ENCODE measurements around the gene FLYWCH2.

Gene FLYWCH2, protein sequence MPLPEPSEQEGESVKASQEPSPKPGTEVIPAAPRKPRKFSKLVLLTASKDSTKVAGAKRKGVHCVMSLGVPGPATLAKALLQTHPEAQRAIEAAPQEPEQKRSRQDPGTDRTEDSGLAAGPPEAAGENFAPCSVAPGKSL

DNA sequence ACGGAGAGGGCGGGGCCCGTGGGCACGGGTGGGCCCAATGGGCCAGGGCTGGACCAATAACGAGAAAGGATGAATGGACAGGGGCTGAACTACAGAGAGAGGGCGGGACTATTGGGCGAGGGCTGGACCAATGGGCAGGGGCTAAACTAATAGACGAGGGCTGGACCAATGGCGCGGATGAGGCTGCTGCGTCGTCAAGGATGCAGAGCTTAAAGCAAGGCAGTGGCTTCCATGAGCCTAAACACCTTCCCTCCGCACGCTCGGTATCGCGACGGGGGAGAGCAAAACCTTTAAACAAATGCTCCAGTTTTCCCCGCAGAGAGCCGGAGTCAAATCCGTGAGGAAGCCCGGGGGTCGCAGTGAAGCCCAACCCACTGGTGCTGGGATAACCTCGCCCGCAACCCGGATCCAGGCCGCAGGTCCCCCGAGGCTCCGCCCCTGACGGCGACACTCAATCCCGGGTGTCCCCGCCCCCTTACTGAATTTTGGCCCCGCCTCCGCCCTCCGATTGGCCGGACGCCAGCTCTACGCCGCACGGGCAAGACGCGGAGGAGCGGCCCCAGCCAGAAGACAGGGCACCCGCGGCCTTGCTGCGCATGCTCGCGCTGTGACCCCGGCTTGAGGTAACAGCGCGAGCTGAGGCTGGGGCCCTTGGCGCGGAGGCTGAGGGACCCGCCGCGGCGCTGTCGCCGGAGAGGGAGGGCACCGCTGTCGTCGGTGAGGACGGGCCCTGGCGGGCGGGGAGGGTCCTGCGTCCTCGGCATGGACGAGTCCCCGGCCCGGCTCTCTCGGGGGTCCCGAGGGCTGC lies at the start of gene FLYWCH2:
Gene FLYWCH2 (plus strand): TSS at position 566 of the 808 bp plus-strand sequence. CDS start 13,235 bp downstream, outside the sequence.
- peak; percentile 97 to 99 for DNase-seq

DNA sequence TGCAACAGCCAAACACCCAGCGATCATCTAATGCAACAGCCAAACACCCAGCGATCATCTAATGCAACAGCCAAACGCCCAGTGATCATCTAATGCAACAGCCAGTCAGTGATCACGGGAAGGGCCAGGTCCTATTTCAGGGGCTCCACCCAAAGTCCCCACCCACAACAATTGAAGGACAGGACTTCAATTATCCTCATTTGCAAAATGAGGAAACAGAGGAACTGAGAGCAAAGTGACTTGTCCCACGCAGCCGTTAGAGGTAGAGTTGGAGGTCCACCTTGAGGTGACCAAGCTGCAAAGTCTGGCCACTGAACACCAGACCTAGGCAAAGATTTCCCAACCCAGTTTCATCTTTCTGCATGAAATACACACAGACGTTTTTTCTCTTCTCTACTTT lies 49.2 kb upstream of the FLYWCH2 start:
- no peak for DNase-seq

DNA sequence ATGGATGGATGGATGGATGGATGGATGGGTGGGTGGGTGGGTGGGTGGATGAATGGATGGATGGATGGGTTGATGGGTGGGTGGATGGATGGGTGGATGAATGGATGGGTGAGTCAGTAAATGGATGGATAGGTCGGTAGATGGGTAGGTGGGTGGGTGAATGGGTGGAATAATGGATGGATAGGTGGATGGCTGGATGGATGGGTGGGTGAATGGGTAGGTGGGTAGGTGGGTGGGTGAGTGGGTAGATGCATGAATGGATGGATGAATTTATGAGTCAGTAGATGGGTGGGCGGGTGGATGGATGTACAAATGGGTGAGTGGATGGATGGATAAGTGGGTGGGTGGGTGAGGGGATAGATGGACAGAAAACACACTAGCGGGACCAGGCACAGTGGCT lies 48.0 kb upstream of the FLYWCH2 start:
- no peak for DNase-seq

DNA sequence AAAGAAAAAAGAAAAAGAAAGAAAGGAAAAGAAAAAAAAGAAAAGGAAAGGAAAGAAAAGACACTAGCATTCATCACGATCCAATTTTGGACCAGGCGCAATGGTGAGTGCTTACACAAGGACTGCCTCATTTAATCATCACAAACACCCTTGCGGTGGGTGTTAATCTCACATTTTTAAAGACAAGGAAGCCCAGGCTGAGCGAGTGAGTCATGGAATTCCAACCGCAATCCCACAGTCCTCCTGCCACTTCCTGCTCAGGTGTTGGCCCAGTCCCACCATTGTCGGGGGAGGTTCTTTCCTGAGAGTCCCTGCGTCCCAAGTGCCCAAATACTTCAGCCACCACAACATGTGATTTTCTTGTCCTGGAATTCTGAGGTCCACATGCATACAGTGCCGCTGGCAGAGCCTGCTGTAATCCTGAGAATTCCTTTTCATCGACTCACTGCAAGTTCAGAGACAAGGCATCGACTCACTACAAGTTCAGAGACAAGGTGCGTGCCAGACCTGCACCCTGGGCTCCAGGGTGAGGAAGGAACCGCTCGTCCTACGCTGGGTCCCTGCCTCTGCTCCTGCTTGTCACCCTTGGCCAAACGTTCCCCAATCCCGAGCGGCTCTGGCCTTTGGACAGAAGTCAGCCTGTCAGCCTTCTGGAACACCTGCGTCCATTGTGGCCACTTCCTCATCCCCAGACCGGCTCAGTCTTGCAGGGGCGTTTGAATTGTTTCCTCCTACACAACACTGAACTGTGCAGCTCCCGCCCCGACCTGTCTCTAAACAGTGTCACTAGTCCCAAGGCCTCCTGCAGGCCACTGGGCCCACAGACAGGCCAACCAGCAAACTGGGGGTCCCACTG lies 47.1 kb upstream of the FLYWCH2 start:
- no peak for DNase-seq

DNA sequence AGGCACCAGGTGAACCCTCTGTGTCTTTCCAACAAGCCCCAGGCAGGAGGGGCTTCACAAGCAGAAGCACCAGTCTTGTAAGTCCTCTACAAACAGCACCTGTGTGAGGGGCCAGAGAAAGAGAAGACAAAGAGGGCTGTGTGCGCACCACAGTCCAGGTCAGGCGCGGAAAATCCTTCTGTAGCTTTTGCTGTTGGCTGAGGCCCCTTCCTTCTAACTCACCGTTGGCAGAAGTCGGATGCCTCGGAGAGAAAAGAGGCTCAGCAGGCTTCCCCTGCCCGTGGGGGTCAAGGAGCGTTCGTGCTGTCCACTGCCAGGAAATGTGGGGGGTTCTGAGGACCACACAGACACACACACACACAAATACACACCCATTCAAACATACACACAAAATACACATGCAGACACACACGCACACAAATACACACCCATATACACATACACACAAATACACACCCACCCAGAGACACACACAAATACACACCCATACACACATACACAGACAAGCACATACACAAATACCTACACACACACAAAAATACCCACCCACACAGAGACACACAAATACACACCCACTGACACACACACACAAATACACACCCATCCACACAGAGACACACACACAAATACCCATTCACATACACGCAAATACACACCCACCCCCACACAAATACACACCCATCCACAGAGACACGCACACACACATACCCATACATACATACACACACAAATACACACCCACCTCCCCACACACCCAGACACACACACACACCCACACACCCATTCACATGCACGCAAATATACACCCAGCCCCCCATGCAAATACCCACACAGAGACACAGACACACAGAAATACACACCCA lies 46.1 kb upstream of the FLYWCH2 start:
- no peak for DNase-seq

DNA sequence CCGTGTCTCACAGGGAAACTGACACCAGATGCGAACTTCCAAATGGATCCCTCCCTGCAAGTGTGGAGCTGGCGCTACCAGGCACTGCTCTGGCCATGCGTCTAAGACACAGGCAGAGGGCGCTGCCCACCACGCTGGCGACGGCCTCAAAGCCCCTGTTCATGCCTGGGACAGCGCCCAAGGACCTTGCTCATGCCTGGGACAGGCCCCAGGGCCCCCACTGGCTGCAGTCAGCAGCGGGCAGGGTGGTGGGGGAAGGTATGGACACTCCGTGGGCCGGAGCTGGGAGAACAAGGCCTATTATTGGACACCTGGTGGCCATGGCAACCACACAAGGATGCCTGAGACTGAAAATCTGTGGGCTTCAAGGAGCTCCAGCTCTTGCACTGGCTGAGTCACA lies 44.1 kb upstream of the FLYWCH2 start:
- peak; percentile 17 to 26 for DNase-seq

DNA sequence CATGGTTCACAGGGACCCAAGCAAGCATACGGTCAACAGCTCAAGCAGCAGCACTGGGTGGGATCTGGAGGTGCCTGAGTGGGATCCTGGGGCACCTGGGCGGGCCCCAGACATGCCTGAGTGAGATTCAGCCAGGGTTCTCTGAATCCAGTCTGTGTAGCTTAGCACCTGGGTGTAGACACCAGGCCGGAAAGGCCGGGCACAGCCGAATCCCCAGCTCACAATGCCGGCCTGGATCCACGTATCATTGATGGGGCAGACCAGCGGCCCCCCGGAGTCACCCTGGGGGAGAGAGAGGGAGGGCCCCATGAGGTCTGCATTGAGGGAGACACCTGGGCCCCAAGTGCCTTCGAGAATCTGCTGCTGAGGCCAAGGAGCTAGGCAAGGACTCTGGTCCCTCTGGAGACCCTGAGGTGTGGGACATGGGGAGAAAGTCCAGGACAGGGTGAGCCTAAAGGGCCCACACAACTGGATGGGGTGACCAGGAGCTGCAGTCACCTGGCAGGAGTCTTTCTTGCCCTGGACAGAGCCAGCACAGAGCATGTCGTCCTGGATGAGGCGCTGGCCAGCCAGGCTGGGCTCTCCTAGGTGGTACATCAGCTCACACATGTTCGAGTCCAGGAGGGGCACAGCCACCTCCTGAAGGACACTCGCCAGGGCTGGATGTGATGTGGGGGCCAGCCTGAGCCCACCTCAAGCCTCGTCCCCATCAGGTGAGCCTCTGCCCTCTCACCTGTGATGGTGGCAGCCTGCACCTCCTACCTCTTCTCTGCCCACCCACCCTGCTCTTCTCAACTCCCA lies 43.2 kb upstream of the FLYWCH2 start:
- no peak for DNase-seq

DNA sequence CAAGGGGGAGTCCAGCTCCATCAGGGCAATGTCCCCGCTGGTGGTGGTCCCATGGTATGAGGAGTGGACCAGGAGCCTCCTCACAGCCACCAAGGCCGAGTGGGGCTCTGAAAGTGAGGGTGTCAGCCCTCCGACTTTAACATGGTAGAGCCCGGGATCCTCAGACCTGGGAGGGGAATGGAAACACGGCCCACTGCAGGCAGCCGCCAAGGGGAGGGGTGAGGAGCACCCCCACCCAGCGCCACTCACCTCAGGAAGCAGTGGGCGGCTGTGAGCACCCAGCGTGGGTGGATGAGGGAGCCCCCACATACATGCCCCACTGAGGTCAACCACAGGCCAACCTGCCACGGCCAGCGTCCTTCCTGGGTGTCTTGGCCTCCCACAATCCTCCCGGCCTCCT lies 42.1 kb upstream of the FLYWCH2 start:
- no peak for DNase-seq

DNA sequence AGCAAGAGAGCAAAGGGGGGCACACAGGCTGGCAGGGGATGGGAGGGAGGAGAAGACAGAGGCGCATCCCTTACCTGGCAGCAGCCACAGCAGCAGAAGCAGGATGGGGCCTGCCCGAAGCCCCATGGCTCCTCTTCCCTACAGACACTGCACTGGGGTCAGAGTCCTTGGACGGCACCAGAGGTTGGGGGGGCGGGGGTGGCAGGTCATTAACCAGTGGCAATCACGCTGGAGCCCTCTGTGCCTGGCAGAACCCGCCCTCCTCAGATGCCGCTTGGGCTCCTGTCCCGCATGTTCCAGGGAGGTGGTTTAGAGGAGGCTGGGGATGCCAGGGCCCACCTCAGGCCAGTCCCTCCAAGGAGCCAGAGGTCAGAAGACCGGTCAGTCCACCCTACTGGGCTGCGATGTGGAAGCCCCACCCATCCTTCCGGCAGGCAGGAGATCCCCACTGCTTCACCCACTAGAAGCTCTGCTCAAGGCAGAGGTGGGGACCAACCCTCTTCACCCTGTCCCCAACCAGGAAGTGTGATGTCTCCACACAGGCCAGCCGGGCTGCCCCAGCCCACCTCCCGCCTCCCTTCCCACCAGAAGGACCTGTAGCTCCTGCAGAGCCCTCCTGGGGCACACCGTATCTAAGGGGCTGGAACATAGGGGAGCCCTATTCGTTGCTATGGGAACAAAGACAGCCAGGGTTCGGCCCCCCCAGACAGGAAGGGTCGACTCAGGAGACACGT lies 41.2 kb upstream of the FLYWCH2 start:
- no peak for DNase-seq

DNA sequence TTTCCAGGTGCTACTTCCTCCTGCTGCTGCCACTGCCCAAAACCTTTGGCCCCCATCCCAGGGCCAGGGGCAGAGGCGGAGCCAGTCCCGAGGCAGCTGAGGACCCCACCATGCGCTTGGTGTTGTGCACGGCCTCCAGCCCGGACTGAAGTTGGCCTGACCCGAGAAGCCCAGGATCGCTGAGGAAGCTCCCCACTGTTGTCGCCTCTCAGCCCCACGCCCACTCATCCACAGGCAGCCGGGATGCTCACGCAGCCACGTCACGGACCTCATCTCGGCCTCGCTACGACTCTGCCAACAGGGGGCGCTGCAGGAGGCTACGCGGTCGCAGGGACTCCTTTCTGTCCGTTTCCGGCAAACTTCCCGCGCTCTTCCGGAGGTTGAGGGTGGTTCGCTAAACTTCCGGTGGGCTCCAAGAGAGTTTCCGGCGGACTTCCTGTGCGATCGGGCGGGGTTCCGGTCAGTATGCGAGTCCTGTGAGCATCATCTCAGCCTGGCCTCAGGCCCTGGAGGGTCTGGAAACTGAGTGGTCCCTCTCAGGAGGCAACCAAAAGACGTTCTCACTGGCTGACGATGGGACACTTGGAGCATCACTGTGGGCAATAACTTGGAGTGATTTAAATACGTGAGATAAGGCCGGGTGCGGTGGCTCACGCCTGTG lies 40.5 kb upstream of the FLYWCH2 start:
- no peak for DNase-seq

DNA sequence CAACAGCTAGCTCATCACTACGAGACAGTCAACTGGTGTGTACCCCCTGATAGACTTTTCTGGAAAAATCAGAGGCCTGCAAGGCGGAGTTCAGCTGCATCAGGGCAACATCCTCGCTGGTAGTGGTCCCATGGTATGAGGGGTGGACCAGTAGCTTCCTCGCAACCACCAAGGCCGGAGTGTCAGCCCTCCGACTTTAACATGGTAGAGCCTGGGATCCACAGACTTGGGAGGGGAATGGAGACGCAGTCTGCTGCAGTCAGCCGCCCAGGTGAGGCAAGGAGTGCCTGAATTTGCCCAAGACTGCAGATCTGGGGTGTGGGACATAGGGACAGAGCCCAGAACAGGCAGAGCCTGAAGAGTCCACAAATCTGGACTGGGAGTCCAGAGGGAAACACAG lies 39.5 kb upstream of the FLYWCH2 start:
- no peak for DNase-seq

DNA sequence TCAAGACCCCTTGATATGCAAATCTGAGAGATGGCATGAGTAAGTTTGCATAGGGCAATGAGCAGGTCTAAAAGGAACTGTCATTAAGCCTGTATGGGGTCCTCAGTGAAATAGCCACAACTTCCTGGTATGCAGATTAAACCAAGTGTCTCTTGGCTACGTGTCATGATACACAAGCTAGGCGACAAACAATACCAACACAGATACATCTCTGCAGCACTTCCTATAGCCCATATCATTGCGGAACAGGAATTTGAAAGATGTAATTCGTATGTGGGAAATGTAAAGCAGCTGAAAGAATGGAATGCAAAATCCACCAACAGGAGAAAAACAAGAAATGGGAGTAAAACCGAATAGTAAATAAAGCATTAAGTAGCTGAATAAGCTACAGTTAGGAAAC lies 37.9 kb upstream of the FLYWCH2 start:
- DNase-seq, result no peak

DNA sequence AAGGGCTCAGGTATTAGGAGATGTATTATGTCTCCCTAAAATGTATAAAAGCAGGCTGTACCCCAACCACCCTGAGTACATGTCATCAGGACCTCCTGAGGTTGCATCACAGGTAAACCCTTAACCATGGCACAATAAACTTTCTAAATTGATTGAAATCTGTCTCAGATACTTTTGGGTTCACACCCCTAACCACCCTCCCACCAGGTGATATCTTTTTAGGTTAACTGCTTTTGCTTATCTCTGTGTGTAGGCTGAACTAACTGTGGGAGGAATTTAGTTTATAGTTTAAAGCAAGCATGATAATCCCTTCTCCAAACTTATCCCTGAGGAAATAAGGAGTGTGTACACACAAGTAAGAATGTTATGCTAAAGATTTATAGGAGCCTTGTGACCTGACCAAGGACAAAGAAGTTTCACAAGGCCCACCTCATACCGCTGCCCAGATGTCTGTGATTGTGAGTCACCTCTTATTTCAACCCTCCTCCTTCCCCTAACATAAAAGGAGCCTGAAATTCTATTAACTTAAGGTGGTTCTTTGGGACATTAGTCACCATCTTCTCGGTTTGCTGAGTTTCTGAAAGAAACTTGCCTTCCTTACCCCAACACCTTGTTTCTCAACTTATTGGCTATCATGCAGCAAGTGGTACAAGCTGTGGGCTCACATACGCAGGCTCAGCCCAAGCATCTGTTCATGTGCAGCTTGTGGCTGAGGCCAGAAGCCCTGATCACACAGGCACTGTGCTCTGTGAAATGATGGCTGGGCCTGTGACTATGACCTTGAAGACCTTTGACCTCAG lies 36.3 kb upstream of the FLYWCH2 start:
- DNase-seq, result no peak

DNA sequence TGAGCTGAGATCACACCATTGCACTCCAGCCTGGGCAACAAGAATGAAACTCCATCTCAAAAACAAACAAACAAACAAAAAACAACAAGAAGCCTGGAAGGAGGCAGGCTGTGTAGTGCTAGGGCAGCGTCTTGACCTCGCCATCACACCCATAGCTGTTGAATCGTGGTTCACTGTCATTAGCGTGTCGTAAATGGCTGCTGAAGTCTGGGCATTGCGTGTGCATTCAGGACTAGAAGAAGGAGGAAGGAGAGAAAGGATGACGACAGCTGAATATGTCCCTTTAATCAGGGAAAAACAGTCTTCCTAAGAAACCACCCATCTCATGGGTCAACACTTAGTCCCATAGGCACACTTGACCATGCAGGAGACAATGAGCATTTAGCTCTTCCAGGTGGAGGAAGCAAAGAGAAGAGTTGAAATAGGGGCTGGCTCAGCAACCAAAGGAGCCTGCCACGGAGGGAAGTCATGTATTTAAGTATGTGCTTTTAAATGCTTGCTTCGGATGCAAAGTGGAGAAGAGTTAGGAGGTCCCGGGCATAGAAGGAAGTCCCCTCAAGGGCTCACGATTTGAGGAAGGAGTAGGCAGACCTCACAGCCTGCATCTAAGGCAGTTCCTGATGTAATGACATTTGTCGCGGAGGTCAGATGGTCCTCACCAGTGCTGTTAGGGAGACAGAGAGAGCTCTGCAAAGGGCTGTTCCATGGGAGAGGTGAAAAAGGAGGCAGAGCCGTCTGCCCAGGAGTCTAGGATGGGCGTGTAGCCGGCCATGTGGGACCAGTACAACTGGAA lies 33.9 kb upstream of the FLYWCH2 start:
- DNase-seq, result no peak

DNA sequence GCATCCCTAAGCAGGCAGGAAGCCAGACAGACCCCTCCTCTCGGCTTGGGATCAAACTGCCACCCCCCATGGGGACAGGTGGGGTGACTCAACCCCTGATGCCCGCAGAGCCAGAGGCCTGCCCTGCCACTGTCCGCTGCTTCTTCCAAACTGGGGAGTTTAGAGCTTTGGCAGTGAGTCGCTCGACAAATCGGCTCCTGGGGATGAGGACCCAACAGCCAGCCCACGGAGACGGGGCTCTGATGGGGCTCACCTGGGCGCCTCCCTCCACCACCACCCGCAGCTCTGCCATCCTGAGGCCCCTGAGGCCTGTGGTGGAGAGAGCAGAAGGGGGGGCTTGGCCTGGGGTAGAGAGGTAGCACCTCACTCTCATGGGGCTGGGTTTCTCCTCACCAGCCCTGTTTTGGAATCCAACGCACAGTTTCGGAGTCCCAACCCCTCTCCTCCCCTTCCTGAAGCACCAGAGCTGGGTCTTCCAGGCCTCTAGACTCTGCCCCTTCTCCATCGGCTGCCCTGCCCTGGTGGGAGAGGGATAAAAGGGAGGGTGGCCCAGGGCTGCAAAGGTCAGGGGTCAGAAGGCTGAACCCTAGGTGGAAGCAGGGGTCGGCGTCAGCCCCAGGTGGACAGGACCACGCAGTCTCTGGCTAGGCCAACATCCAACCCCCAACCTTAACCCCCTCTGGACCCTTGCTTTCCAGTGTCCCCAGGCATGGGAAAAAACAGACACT lies 30.8 kb upstream of the FLYWCH2 start:
- DNase-seq, result no peak

DNA sequence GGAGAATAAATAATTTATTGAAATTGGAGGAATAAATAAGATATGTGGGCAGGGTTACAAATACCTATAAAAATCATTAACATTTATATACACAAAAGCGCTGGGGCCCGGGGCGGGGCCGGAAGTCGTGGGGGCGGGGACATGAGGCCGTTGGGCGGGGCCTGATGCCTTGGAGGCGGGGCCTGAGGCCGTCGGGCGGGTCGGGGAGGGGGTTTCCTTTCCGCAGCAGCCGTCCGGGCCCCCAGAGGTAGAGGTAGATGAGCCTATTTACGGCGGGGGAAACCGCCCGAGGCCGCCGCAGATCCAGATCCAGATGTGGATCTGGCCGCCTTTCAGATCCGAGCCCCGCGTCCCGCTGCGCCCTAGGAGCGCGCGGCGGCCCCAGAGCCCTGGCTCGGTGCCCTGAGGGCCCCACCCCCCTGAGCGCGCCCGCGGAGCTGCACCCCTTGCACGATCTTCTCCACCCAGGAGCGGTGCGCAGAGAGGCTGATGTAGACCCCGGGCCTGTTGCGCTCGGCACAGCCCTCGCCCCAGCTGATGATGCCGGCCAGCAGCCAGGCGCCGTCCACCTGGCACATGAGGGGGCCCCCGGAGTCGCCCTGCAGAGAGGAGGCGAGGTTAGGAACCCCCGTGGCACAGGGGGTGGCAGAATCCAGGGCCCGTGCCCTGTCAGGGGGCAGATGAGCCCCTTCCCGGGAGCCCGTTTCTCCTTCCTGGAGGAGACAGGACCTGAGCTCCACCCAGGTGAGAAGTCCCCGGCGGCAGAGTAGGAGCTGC lies 30.1 kb upstream of the FLYWCH2 start:
- DNase-seq, result no peak

DNA sequence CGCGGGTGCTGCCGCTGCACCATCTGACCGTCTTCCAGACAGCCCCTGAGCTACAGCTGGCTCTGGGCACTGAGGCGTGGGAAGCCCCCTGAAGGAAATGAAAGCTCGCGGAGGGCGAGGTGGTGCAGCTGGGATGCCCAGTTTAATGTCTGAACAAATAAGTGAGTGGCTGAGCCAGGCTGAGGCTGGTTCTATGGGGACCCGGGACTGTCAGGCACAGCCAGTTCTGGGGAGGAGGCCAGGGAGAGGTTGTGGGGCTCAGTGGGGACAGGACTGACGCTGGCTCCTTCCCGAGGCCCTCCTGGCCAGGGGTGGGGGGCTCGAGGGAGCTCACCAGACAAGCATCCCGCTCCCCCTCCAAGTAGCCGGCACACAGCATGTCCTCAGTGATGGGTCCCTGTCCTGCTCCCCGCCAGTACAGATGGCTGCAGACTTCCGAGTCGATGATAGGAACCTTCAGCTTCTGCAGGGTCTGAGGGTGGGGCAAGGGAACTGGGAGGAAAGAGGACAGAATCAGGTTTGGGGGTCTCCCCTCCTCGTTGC lies 29.4 kb upstream of the FLYWCH2 start:
- no peak for DNase-seq
